Gastroesophageal sphincter (tissue), 3 donors: Measurements from ENCODE around the gene ANKS6.
"Not testable (repeated sequence)": the region's sequence is repeated elsewhere in the genome, so short reads cannot be mapped to it uniquely, and the experiment has no call there.

Experiments
- POLR2A ChIP-seq, 2 donors: fragments of 450-650 bp; IDR thresholded peaks; one replicate each; pipeline ENCODE4 v1.6.1; 2017; ENCODE audit warnings: antibody characterized with exemption in 2 of 2, mild to moderate bottlenecking in 2 of 2, moderate library complexity in 1 of 2
- TF ChIP-seq, protein P1 (sequence below), 4 experiments: fragments of 200-600 bp in 2 of 4; fragments of 450-650 bp in 2 of 4; sonication (generic) in 1 of 4; IDR thresholded peaks; one replicate each; pipeline ENCODE4 v1.5.1; 2017 to 2019; ENCODE audit warnings: antibody characterized with exemption in 4 of 4, mild to moderate bottlenecking in 2 of 4, moderate library complexity in 2 of 4

DNA sequence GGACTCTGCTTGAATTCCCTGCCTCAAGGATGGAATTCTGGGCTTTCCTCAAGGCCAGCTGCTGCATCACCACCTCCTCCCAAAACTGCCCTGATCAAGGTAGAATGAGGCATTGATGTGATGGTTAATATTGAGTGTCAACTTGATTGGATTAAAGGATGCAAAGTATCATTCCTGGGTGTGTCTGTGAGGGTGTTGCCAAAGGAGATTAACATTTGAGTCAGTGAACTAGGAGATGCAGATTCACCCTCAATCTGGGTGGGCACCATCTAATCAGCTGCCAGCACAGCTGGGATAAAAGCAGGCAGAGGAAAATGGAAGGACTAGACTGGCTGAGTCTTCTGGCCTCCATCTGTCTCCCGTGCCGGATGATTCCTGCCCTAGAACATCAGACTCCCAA is 111.5 kb downstream of the ANKS6 start:
- TF ChIP-seq, protein P1, sequence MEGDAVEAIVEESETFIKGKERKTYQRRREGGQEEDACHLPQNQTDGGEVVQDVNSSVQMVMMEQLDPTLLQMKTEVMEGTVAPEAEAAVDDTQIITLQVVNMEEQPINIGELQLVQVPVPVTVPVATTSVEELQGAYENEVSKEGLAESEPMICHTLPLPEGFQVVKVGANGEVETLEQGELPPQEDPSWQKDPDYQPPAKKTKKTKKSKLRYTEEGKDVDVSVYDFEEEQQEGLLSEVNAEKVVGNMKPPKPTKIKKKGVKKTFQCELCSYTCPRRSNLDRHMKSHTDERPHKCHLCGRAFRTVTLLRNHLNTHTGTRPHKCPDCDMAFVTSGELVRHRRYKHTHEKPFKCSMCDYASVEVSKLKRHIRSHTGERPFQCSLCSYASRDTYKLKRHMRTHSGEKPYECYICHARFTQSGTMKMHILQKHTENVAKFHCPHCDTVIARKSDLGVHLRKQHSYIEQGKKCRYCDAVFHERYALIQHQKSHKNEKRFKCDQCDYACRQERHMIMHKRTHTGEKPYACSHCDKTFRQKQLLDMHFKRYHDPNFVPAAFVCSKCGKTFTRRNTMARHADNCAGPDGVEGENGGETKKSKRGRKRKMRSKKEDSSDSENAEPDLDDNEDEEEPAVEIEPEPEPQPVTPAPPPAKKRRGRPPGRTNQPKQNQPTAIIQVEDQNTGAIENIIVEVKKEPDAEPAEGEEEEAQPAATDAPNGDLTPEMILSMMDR (IDR thresholded peaks at IDR 0.05) = not testable (repeated sequence)
- TF ChIP-seq POLR2A (IDR thresholded peaks at IDR 0.05) = not testable (repeated sequence)
